ENCODE data around the gene TIAM2.
"Not testable (repeated sequence)": the region's sequence is repeated elsewhere in the genome, so short reads cannot be mapped to it uniquely, and the experiment has no call there.

DNA sequence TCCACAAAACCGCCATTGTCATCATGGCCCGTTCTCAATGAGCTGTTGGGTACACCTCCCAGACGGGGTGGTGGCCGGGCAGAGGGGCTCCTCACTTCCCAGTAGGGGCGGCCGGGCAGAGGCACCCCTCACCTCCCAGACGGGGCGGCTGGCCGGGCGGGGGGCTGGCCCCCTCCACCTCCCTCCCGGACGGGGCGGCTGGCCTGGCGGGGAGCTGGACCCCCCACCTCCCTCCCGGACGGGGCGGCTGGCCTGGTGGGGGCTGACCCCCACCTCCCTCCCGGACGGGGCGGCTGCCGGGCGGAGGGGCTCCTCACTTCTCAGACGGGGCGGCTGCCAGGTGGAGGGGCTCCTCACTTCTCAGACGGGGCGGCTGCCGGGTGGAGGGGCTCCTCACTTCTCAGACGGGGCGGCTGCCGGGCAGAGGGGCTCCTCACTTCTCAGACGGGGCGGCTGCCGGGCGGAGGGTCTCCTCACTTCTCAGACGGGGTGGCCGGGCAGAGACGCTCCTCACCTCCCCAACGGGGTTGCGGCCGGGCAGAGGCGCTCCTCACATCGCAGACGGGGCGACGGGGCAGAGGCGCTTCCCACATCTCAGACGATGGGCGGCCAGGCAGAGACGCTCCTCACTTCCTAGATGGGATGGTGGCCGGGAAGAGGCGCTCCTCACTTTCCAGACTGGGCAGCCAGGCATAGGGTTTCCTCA lies 28.9 kb upstream of the TIAM2 start:
- TF ChIP-seq, protein P1, sequence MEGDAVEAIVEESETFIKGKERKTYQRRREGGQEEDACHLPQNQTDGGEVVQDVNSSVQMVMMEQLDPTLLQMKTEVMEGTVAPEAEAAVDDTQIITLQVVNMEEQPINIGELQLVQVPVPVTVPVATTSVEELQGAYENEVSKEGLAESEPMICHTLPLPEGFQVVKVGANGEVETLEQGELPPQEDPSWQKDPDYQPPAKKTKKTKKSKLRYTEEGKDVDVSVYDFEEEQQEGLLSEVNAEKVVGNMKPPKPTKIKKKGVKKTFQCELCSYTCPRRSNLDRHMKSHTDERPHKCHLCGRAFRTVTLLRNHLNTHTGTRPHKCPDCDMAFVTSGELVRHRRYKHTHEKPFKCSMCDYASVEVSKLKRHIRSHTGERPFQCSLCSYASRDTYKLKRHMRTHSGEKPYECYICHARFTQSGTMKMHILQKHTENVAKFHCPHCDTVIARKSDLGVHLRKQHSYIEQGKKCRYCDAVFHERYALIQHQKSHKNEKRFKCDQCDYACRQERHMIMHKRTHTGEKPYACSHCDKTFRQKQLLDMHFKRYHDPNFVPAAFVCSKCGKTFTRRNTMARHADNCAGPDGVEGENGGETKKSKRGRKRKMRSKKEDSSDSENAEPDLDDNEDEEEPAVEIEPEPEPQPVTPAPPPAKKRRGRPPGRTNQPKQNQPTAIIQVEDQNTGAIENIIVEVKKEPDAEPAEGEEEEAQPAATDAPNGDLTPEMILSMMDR (IDR thresholded peaks at IDR 0.05; ENCODE audit: extremely low read depth in 1 of 2, insufficient read depth in 1 of 2, low read depth in 1 of 2, low read length in 2 of 2): not testable (repeated sequence)
- TF ChIP-seq POLR2AphosphoS5 (IDR thresholded peaks at IDR 0.05; ENCODE audit: insufficient read depth, low read depth, low read length); POLR2A (IDR thresholded peaks at IDR 0.05; ENCODE audit: low read depth, low read length); EZH2 (IDR thresholded peaks at IDR 0.05; ENCODE audit: borderline replicate concordance, low read depth, low read length, severe bottlenecking); FOS (IDR thresholded peaks at IDR 0.05; ENCODE audit: borderline replicate concordance, insufficient read depth, low read length); MYC (IDR thresholded peaks at IDR 0.05; ENCODE audit: low read depth, low read length): not testable (repeated sequence)
- TF ChIP-seq, protein P2, sequence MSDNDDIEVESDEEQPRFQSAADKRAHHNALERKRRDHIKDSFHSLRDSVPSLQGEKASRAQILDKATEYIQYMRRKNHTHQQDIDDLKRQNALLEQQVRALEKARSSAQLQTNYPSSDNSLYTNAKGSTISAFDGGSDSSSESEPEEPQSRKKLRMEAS (IDR thresholded peaks at IDR 0.05; ENCODE audit: insufficient read depth, insufficient read length): not testable (repeated sequence)

Measured in endothelial cell of umbilical vein (primary cell).